Epidermal melanocyte (primary cell): Measurements from ENCODE around the gene HEXD.

Source experiments
- DNase-seq: peaks from one replicate; pipeline ENCODE4 v3.0.0; 2011; ENCODE audit warnings: low spot score; ENCODE audit not compliant: insufficient read length

HEXD gene

DNA sequence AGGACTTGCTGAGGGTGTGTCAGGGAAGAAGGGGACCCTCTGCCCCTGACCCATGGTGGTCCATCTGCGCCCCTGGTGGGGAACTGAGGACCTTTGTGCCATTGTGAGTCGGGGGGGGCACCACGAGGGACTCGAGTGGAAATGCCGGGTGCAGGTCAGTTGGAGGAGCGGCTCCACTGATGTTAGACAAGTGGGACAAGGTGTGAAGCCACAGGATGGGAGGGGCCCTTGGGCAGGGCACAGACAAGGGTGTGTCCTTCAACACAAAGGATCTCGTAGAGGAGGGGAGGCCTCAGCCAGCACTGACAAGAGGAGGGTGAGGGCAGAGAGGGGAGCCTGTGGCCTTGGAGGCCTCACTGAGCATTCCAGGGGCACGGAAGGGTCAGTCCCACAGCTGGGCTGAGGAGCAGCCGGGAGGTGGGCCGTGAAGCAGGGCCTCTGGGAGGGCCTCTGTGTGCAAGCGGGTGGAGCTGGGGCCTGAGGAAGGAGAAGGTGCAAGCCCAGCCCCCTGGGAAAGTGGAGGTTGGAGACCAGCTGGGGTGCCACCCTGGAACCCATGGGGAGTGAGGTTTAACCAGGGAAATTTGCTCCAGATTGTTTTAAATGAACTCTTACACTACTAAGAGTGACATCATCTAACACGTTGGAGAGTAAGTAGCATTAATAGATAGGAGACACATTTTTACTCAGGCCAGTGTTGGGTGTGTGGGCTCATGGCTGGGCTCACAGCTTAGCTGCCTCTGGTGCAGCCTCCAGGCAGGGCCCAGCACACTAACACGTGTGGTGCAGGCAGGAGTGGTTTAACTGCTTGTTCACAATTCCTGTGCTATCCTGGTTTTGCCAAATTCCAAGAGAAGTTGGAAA is 68.3 kb downstream of the HEXD start:
- no peak for DNase-seq

GRCh38 chr17:82487910-82488309 is 69.8 kb downstream of the HEXD start:
- DNase-seq = no peak

- DNase-seq = no peak
Measured at GRCh38 chr17:82489117-82489516, 71.0 kb downstream of the HEXD start.

GRCh38 chr17:82489851-82490511 is 71.8 kb downstream of the HEXD start:
- no peak for DNase-seq

DNA sequence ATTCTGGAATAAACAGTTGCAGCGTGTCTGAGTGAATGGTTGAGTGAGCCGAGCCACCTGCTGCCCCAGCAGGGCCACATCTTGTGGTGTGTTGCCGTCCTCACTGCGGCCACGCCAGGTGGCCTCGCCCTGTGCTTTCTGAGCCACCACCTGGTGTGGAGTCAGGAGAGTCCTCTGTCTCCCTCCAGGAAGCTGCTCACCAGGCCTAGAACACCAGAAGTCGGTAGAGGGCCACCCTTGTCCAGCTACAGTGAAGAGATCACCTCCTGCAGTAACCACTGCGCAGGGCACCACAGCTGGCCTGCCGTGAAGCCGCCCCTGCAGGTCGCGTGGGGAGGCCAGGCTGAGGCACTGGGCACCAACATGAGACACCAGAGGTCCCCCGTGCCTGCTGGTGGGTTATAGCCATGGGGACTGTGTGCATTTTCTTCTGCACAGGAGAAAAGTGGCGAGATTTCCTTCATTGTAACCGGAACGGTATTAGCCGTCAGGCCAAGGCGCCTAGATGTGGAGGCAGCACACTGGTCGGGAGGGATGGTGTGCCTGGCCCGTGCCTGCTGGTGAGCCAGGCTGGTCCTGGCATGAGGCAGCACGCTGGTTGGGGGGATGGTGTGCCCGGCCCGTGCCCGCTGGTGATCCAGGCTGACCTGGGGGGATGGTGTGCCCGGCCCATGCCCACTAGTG is 72.5 kb downstream of the HEXD start:
- DNase-seq = no peak

DNA sequence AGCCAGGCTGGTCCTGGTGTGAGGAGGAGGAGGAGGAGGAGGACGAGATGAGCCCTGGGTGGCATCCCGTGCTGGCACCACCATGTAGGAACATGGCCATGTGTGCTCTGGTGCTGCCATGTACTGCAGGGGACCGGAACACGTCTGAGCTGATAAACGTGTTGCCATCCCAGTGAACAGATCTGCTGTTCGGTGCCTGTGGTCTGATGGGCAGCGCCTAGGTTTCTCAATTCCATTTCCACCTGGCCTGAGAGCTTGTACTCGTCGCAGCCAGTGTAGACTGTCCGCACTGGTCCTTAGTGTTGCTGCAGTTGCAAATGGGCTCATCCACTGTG is 73.0 kb downstream of the HEXD start:
- DNase-seq = no peak

- DNase-seq = no peak
Measured at GRCh38 chr17:82491533-82491932, 73.4 kb downstream of the HEXD start.
